Measurements from ENCODE around the gene GRID2.
"Not testable (repeated sequence)": the region's sequence is repeated elsewhere in the genome, so short reads cannot be mapped to it uniquely, and the experiment has no call there.

The GRID2 gene

DNA sequence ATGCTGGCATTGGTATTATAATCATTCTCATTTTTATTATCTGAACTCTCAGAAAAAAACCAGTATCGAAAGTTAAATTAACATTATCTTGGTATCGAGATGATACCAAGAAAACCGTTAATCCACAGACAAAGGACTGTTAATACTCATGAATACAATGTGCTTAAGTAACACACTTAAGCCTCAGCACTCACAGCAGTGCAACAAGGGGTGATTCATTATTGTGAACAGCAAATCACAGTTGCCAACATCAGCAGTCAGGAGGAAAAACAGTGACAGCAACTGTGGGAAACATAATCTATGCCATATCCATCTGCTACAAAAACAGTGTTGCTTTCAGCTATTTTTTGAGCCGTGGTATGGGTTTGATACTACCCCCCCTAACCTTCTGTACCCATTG lies 1313.8 kb downstream of the GRID2 start:
- no peak for DNase-seq

DNA sequence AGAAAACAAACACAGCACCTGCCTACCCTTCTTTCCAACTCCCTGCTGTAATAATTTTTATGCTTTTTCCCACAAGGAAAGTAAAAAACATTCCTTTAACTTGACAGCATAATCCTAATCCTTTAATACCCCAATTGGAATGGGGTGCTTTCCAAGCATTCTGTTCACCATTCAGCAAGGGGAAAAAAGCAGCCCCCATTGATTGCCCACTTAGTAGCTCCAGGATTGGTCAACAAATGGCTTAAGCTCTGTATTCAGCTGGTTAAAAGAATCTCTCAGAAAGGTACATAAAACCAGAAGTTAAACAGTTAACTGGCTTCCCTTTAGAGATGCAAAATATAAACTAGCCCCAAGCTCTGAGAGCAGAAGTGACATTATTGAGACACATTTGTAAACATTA lies 1330.0 kb downstream of the GRID2 start:
- no peak for DNase-seq

DNA sequence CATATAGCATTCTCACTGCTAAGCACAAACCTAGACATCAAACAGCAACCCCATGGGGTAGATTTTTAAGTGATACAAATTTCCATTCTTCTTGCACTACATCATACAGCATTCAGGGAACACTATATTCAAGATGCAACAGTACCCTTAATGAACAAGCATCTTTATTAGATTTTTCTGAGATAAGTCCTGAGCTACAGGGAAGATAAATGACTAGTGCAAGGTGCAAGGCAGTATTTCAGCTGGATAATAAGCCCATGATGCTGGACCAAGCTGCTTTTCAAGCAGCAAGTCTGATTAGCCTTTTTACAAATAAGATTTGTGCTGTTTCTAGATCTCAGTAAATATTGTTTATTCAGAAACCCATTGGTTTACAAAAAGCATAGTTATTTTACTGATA lies 1332.2 kb downstream of the GRID2 start:
- DNase-seq: no peak

DNA sequence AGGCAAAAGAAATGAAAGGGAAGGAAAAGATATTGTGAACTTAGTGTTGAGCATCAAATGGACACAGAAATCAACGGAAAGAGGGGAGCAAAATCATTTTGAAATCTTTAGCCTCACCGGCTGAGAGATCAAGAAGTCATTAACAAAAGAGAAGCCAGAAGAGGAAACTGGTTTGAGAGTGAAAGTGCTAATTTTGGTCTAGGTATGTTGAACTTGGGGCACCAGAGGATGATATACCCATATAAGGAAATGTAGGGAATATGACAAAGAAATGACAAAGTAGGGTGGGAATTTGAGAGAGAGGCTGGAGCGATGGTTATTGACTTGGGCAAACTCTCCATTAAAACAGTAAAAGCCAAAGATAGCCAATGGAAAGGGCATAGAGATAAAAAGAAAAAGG lies 1341.4 kb downstream of the GRID2 start:
- no peak for DNase-seq

DNA sequence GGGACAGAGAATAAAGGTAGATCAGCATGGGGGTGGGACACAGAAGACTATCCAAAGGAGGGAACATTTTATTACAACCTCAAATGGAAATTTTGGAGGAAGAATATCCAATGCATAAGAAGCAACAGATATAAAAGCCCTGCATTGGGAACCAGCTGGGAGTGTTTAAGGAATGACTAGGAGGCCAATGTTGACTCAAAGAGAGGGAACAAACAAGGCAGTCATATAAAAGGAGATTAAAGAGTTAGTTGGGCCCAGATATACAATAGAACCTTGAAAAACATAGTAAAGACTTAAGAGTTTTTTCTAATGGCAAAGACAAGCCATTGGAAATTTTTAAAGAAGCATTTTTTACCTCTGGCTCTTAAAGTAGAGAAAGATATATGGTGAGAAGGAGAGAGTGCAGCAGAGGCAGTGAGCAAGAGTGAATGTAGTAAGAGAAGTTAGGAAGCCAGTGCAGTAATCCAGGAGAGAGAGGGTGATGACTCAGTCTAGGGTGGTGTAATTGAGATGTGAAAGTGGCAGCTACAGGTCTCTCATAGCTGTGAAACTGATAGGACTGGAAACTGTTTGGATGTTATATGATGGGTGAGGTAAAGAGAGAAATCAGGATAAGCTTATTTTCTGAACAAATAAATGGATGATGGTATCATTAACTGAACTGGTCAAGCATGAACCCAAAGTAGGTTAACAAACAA lies 1342.6 kb downstream of the GRID2 start:
- no peak for DNase-seq

- DNase-seq: no peak
These were observed 1344.5 kb downstream of the GRID2 start for GRCh38 chr4:93648258-93648657.

DNA sequence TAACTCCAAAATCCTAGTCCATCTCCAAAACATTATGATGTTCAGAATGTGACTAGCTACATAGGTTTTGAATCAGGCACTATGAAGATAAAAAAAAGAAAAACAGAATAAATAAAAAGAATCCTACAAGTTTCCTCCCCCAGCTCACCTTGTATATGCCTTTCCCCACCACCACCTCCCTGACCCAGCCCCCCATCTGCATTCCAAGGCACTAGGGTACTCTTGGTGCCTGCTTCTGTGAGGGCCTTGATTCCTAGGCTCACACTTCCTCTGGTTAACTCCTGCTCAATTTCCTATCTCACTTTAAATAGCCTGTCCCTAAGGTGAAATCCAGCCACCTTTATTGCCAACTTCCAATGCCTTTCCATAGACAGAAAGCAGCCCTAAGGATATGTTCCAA lies 1346.1 kb downstream of the GRID2 start:
- no peak for DNase-seq

DNA sequence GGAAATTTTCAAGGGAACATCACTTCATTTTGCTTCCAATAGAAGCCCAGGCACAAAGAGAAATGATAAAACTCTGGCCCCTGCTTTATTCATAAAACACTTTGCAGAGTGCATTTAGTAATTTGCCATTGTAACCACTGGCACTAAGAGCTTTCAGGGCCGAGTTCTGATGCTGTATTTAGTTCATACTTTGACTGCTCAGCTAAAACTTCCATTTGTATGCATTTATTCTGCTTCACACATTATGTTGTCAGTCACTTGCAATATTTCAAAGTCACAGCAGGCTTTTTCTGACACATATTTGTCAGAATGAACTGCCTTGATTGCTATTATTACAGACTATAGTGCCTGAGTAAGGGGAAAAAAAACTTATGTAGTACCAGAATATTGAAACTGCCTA lies 1350.4 kb downstream of the GRID2 start:
- DNase-seq: no peak

DNA sequence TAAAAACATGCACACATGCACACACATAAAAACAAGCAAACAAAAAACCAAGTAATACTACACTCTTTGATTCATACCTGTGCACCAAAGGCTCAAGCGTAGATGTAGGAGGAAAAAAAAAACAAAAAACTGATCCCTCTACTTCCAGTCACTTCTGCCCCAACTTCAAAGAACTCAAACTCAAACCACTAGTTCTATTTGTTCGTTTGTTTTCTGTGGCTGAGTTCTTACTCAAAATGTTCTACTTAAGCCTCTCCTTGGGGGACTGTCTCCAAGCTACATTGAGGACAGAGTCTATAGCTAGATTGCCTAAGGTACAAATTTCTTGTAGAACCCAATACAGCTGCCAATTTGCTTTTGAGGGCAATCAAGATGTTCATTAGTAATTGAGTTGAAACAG lies 1353.8 kb downstream of the GRID2 start:
- DNase-seq: no peak

DNA sequence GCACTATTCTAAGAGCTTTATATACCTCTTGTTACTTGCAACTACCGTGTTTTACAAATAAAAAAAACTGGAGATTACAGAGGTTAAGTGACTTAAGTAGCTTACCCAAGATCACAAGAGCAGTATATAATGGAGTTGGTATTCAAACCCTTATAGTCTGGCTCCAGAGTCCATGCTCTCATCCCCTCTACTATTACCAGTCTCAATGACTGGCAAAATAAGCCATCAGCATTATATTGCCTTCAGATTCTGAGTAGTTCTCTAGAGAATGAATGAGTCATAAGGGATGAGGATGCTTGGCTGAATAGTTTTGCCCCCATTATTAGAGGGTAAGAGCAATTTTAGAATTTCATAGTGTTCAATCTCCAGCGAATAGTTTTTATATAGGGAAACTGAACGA lies 1354.7 kb downstream of the GRID2 start:
- DNase-seq: no peak

DNA sequence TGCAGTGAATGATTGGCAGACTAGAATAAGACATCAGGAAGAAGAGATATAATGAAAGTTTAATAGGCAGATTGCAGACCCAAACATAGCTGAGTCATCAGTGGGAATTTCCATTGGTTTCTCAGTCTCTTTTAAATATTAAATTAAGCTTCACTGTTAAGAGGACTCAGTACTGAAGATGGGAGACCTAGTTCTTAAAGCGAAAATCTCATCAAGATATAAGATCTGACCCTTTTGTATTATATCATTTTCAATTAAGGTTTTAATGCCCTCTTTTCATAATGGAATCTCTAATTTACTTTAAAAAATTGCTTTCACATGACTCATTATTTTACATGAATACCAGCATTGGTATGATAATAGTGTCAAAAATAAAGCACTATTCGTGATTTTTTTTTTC lies 1355.9 kb downstream of the GRID2 start:
- no peak for DNase-seq

DNA sequence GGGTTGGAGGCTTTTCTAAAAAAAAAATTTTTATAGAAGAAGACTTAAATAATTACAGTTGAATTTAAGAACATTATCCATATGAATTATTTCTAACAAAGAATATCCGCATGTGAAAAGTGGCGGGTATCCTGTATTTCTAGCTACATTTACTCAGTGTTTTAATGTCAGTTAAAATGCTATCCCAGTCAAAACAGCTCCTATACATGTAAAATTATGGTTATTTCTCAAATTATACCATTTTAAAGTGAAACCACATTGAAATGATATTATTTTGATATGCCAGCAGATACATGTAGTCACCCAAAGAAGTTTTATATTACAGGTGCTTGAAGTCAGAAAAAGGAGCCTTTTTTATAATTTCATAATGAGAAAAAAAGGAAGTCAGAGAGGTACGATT lies 1356.3 kb downstream of the GRID2 start:
- no peak for DNase-seq

DNA sequence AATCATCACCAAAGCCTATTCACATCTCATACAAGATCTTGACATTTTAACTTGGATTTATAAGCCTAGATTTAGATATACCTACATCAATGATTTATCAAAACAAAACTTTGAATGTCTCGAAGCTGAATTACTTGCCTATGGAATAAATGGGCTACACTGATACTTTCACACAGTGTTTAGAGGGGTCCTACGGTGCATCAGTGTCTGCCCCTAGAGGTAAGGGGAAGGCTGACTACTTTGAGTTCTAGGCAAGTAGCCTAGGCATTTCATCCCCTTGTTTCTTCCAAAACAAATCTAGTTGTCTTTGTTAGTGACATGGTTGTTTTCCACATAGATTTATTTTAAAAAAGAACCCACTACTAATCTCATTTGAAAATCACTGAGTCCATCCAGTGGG lies 1366.7 kb downstream of the GRID2 start:
- no peak for DNase-seq

- DNase-seq: no peak
These were observed 1367.3 kb downstream of the GRID2 start for GRCh38 chr4:93671093-93671492.

DNA sequence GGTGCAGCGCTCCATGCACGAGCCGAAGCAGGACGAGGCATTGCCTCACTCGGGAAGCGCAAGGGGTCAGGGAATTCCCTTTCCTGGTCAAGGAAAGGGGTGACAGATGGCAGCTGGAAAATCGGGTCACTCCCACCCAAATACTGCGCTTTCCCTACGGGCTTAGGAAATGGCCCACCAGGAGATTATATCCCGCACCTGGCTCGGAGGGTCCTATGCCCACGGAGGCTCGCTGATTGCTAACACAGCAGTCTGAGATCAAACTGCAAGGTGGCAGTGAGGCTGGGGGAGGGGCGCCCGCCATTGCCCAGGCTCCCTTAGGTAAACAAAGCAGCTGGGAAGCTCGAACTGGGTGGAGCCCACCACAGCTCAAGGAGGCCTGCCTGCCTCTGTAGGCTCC lies 1373.2 kb downstream of the GRID2 start:
- not testable (repeated sequence) for DNase-seq

- no peak for DNase-seq
These were observed 1380.8 kb downstream of the GRID2 start for GRCh38 chr4:93684571-93684970.

- DNase-seq: no peak
These were observed 1383.5 kb downstream of the GRID2 start for GRCh38 chr4:93687304-93687703.

- no peak for DNase-seq
These were observed 1385.2 kb downstream of the GRID2 start for GRCh38 chr4:93688978-93689377.

DNA sequence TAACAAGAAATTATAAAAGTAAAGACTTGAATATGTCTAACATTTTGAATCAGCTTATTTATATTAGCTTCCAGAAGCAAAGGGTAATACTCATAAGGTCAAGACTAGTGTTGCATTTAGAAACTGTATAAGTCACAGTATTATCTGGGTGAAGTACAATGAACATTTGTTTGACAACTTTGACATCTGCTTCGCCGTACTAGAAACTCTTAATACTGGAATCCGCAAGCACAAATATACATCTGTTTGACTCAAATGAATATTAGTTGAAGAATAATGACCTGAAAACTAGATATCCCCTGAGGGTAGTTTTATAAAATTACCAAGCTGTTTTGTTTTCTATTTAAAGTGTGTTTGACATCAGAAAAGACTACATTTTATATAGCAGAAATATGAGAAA lies 1389.4 kb downstream of the GRID2 start:
- no peak for DNase-seq

GRCh38 chr4:93698686-93699085 lies 1394.9 kb downstream of the GRID2 start:
- DNase-seq: no peak

- DNase-seq: no peak
These were observed 1396.8 kb downstream of the GRID2 start for GRCh38 chr4:93700571-93700970.

GRCh38 chr4:93710101-93710846 lies 1406.5 kb downstream of the GRID2 start:
- no peak for DNase-seq

DNA sequence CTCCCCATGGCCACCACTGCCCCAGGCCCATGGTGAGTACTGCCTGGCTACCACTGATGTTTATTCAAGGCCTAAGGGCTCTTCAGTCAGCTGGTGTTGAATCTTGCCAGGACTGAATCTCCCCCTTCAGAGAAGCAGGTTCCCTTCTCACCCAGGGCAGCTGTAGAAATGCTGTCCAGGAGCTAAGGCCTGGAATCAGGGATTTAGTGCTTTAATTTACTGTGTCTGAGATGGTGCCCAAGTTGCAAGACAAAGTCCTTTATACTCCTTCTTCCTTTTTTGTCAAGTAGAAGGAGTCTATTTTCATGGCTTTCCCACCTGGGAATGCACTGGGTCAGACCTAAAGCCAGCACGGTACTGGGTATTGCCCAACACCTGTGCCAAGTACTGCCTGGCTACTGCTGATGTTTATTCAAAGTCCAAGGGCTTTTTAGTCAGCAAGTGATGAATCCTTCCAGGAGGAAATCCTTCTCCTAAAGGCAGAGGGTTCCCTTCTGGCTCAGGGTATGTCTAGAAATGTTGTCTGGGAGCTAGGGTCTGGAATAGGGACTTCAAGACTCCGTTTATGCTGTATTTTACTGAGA lies 1407.2 kb downstream of the GRID2 start:
- DNase-seq: no peak

DNA sequence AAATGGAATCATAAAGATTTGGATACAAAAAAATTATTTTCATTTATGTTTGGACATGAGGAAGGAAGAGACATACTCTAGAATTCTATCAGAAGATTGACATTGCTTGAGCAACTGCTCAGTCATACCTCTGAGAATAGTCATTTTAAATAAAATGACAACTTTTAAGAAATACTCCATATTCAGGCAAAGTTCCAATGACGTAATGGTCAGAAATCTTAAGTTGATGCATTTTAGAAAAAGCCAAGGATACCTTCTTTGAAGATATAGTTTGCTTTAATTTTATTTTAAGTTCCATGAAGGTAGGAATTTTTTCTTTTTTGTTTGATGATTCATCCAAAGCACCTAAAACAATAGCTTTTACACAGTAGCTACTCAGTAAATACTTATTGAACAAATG lies 1414.5 kb downstream of the GRID2 start:
- DNase-seq: no peak

Data from CD4-positive, alpha-beta T cell treated with Interleukin-4 for 1 hour (primary cell).